Astrocyte (in vitro differentiated cells and primary cell): ENCODE measurements around the gene SGPP1.

Experiments used
- EZH2 ChIP-seq: IDR thresholded peaks from 2 replicates; pipeline ENCODE4 v1.6.1; 2012; ENCODE audit warnings: mild to moderate bottlenecking, low read length, inconsistent platforms; ENCODE audit not compliant: insufficient read depth
- TF ChIP-seq, protein P1 (sequence below): IDR thresholded peaks from 2 replicates; pipeline ENCODE4 v1.5.1; 2011; ENCODE audit warnings: low read depth, mild to moderate bottlenecking, inconsistent platforms, low read length, moderate library complexity; ENCODE audit not compliant: insufficient read depth

DNA sequence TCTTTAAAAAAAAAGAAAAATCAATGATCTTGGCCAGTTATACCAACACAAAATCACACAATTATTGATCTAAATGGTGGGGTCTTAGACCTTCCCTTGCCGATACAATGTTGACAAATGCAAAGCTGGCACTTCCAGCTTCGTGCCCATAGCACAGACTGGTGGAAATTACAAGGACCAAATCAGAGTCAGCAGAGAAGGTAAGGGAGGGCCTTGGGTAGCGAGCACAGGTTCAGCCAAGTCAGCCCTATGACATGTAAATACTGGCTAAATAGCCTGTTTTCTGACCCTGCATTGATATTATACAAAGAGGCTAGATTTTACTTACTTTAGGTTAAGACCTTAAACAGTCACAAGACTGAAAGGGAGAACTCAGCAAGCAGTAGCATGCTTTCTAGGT, 55.9 kb downstream of the SGPP1 start:
- TF ChIP-seq, protein P1, sequence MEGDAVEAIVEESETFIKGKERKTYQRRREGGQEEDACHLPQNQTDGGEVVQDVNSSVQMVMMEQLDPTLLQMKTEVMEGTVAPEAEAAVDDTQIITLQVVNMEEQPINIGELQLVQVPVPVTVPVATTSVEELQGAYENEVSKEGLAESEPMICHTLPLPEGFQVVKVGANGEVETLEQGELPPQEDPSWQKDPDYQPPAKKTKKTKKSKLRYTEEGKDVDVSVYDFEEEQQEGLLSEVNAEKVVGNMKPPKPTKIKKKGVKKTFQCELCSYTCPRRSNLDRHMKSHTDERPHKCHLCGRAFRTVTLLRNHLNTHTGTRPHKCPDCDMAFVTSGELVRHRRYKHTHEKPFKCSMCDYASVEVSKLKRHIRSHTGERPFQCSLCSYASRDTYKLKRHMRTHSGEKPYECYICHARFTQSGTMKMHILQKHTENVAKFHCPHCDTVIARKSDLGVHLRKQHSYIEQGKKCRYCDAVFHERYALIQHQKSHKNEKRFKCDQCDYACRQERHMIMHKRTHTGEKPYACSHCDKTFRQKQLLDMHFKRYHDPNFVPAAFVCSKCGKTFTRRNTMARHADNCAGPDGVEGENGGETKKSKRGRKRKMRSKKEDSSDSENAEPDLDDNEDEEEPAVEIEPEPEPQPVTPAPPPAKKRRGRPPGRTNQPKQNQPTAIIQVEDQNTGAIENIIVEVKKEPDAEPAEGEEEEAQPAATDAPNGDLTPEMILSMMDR, result no peak
- TF ChIP-seq EZH2, result no peak
